ENCODE data around the gene CREB5. TPM values are rescaled to one million over a fixed set of nuclear protein-coding genes. Genes with fewer than 3 reads are reported as not detected.

The CREB5 gene
- total and polyA plus RNA-seq, 2 donors (not counting 3 experiments of a cell fraction or from before 2014, with no cell fraction given), result 19.6 to 28.4 TPM

- intact Hi-C loops (cut with micrococcal nuclease), result no loop called here
- H3K36me3 ChIP-seq (ENCODE audit: control insufficient read depth in 2 of 2, extremely low read depth in 1 of 2, insufficient read depth in 2 of 2, low read length in 2 of 2), result no peaks in the 10 kb centered on the region
- ChIA-PET CTCF (no interaction called here), POLR2A (no interaction called here)
- no peak for TF ChIP-seq POLR2A (IDR thresholded peaks at IDR 0.05; ENCODE audit: low read depth, low read length)
- no peak for TF ChIP-seq POLR2AphosphoS5 (IDR thresholded peaks at IDR 0.05; ENCODE audit: insufficient read depth, low read depth, low read length)
- no peak for TF ChIP-seq JUN (IDR thresholded peaks at IDR 0.05; ENCODE audit: borderline replicate concordance, insufficient read depth, insufficient read length, low read depth)
- no peak for TF ChIP-seq FOS (IDR thresholded peaks at IDR 0.05; ENCODE audit: borderline replicate concordance, insufficient read depth, low read length)
- TF ChIP-seq, protein P1, sequence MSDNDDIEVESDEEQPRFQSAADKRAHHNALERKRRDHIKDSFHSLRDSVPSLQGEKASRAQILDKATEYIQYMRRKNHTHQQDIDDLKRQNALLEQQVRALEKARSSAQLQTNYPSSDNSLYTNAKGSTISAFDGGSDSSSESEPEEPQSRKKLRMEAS (IDR thresholded peaks at IDR 0.05; ENCODE audit: insufficient read depth, insufficient read length), result no peak
- no peak for TF ChIP-seq MYC (IDR thresholded peaks at IDR 0.05; ENCODE audit: low read depth, low read length)
- no peak for TF ChIP-seq EZH2 (IDR thresholded peaks at IDR 0.05; ENCODE audit: borderline replicate concordance, low read depth, low read length, severe bottlenecking)
- TF ChIP-seq CTCF (IDR thresholded peaks at IDR 0.05; ENCODE audit: extremely low read depth in 1 of 2, insufficient read depth in 1 of 2, low read depth in 1 of 2, low read length in 2 of 2), result no peak
- no peak for TF ChIP-seq GATA2 (IDR thresholded peaks at IDR 0.05; ENCODE audit: insufficient read depth, insufficient read length, low read depth, low read length)
- H3K4me3 ChIP-seq (replicated peaks in 1 of 3; ENCODE audit: insufficient read depth in 1 of 3, low read depth in 1 of 3, low read length in 3 of 3), result no peak overlapping the region
- no peaks in the 10 kb centered on the region for H3K79me2 ChIP-seq (ENCODE audit: control insufficient read depth, insufficient read depth, low read length)
- H3K27me3 ChIP-seq (ENCODE audit: control insufficient read depth in 2 of 2, insufficient read depth in 2 of 2, low read length in 2 of 2), result peaks cover 4% of the 10 kb centered on the region in 2 experiments
- FAIRE-seq (no peak), DNase-seq (ENCODE audit: low read depth, low spot score) (no peak)
- no peaks in the 10 kb centered on the region for H3K4me1 ChIP-seq (ENCODE audit: control insufficient read depth, extremely low read depth, insufficient read depth, low read length)
- dilution Hi-C loops (cut with MboI; ENCODE audit: extremely low pct_ligation_motif_present, low sequenced_read_pairs), result no loop called here
- H3K9me1 ChIP-seq (replicated peaks; ENCODE audit: control insufficient read depth, extremely low read depth, insufficient read depth, low read length), result no peaks in the 10 kb centered on the region
- H2AFZ ChIP-seq (ENCODE audit: low read depth, low read length), result no peak overlapping the region
- BruUV-seq (replicated peaks), result no TSS peak
- H3K9me3 ChIP-seq (replicated peaks; ENCODE audit: control insufficient read depth, insufficient read depth, low read length), result no peaks in the 10 kb centered on the region
- H4K20me1 ChIP-seq (replicated peaks; ENCODE audit: control insufficient read depth, extremely low read depth, insufficient read depth, low read length), result no peaks in the 10 kb centered on the region
- H3K27ac ChIP-seq (ENCODE audit: insufficient read depth, low read depth, low read length), result no peak overlapping the region
- no peak overlapping the region for H3K9ac ChIP-seq (replicated peaks; ENCODE audit: extremely low read depth, insufficient read depth, low read length)
- H3K4me2 ChIP-seq (ENCODE audit: insufficient read depth, low read length), result no peak overlapping the region
Measured at GRCh38 chr7:28584235-28584634, 171.9 kb downstream of the CREB5 start.

Data from endothelial cell of umbilical vein (primary cell).